Inflammatory macrophage (primary cell): Measurements from ENCODE around the gene PLEKHA1.

ENCODE experiments used
- DNase-seq, 2 donors: peaks; one replicate each; pipeline ENCODE4 v3.0.0-alpha.2; 2020 to 2022

The PLEKHA1 gene

GRCh38 chr10:122462533-122463465 lies 88.3 kb downstream of the PLEKHA1 start:
- peak in 1 of 2 donors; percentile 19 for DNase-seq

- DNase-seq = no peak
These were observed 89.2 kb downstream of the PLEKHA1 start for GRCh38 chr10:122463466-122464249.

DNA sequence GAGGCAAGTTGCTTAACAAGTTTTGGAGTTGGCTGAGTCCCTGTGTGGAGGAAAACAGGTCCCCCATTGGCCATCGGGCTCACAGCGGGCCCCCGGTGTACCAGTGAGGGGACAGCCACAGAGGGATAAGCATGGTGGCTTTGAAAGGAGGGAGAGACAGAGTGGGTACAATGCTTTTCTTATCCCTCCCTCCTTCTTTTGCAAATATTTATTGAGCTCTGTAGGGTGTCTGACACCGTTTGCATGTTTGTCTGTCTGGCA lies 89.7 kb downstream of the PLEKHA1 start:
- no peak for DNase-seq

DNA sequence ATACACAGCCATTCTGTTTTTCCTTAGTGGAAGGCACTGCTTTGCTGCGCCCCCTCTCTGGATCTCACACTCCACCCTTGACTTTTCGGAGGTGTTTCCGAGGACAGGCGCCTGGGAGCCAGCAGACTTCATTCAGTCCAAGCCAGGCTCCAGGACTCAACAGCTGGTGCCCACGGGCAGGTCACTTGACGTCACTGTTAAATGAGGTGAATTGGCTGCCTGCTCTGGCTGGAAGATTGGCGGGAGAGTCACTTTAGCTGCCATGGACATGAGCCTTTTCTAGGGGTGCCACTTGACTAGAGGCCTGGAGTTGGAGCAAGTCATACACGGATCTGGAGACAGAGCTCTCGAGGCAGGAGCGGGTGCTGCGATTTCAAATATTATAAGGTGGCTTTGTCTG lies 90.1 kb downstream of the PLEKHA1 start:
- DNase-seq = no peak

DNA sequence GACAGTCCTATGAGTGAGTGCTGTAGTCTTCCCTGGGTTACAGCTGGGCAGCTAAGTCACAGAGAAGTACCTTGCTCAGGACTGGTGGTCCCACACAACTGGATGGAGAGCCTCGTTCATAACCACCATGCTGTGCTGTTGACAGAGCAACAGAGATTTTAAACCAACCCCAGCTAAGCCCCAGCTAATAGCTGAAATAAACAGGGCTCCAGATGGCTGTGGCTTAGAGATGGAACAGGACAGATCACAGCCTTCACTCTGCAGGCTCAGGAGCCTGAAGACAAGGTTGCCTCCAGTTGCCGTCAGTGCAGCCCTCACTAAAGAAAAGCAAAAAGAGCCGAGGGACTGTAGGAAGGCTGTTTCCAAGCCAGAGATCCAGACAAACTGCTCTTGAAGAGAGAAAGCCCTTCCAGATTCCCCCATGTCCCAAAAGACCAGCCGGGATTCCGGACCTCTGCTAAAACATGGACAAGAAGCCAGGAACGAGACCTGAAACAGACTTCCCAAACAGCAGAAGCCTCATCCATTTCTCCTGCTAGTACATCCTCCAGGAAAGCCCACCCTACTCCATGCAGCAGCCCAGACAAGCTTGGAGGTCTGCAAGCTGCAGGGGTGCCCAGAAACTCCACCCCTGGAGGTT lies 91.0 kb downstream of the PLEKHA1 start:
- no peak for DNase-seq

- DNase-seq = peak; percentile 79 to 81
These were observed 92.5 kb downstream of the PLEKHA1 start for GRCh38 chr10:122466951-122467381.

DNA sequence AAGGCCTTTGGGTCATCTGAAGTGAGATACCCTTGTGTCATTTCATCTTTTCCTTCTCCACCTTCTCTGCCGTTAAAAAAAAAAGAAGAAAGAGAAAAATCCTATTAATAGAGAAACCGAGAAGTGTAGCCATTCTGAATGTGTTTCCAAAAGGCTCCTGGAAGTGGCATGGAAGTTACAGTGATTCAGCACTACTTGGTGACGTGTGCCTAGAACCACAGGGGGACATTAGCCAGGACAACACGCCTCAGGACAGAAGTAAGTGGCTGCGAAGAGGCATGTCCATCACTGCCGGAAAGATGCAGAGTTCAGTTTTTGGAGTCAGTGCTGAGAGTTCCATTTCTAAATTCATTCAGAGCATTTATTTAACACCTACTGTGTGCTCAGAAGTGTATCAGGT lies 93.2 kb downstream of the PLEKHA1 start:
- no peak for DNase-seq

DNA sequence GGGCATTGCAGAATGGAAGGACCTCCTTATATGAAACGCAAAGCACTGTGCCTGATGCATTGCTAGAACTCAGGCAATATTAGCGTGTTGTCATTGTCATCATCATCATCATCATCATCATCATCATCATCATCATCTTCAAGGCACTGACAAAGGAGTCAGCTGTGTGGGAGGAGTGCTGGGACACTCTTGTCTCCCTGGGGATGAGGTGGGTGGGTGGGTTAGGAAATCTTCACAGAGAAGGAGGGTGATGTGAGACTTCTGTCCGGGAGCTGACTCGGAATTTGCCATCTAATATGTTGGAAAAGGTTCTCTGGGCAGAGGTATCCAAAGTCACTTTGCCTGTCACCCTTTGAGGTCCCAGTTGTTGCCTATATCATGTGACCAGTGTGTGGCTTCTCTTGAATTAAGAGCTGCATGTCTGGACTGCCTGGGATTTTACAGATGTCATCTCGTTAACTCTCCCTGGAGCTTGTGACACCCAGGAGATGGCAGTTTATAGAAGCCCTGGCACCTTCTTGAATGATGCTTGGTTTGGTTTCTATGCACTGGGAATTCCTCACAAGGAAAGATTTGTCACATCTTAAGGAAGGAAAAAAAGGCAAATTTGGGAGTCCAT lies 93.9 kb downstream of the PLEKHA1 start:
- peak in 1 of 2 donors; percentile 26 for DNase-seq

- peak; percentile 79 to 93 for DNase-seq
These were observed 94.6 kb downstream of the PLEKHA1 start for GRCh38 chr10:122468926-122469781.

- no peak for DNase-seq
These were observed 95.3 kb downstream of the PLEKHA1 start for GRCh38 chr10:122469848-122470247.

DNA sequence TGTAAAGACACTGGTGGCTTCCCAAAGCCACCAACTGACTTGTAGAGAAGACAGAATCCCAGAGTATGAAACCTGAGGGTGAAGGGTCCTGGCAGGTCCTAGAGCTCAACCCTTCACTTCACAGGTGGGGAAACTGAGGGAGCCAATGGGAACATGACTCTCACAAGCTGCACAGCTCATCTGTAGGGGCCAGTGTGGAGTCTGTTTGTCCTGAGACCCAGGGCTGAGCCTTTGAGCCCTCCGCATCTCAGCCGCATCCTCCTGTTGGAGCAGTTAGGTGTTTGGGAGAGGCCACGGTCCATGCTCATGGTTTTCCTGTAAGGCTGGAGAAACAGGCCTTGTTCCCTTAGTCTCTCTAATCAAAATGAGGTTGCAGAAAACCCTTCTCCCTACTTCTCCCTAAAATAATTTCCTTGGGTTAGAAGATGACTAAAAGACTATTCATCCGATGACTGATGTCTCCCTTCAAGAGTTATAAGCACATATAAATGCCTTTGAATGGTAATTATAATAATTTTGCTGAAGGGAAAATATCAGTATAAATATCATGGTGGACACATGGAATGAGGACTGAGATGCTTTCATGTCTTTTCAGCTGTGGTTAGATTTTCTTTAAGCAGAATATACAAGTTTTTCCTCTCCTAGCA lies 97.1 kb downstream of the PLEKHA1 start:
- DNase-seq = no peak

GRCh38 chr10:122473116-122473515 lies 98.6 kb downstream of the PLEKHA1 start:
- no peak for DNase-seq

GRCh38 chr10:122474131-122474818 lies 99.8 kb downstream of the PLEKHA1 start:
- peak in 1 of 2 donors; percentile 19 for DNase-seq

DNA sequence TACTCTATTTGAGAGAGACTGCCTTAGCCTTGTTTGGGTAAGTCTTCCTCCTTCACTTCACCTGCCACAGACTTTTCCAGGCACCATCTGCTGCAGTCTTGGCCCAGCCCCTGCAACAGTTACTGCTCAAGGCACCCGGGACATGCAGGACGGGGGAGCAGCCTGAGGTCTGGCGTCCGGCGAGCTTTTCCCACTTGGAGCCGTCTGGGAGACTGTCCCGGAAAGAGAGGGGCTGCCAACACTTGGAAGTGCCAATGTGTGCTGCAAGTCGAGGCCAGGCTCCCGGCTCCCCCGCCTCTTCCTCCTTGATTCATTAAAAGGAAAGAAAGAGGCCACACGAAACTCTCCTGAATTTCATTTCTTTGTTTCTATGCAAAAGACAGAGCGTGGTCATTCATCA lies 100.6 kb downstream of the PLEKHA1 start:
- no peak for DNase-seq

- no peak for DNase-seq
These were observed 101.3 kb downstream of the PLEKHA1 start for GRCh38 chr10:122475591-122476332.

DNA sequence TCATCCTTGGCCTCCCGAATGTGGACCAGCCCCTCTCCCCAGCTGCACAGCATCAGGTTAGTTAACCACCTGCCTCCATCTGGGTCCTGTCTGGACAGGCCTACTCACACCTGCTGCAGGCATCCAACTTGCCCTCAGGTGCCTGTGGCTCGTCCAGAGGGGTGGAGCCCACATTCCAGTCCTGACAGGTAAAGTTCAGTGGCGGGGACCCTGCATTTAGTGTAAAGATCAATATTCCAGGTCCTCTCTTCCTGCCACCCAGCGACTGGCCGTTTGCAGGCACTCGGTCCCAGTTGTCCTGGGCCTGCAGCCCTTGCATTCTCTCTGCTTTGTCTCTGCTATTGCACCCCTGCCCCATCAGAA lies 101.8 kb downstream of the PLEKHA1 start:
- no peak for DNase-seq

DNA sequence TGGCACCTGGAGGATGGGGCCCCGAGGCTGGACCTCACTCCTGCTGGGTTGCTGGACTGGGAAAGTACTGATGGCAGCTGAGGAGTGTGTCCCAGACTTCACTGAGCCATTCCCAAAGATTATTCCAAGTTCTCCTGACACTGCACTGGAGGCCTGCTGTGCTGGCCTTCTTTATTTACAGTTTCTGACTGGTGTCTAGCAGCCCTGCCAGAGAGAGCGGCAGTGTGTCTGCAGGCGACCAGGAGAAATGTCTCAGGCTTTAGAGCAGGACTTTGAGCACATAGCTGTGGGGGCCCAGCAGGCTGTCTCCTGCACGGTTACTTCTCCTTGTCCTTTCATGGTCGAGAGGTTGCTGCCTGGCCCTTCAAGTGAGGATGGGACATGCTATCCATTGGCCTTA lies 102.9 kb downstream of the PLEKHA1 start:
- DNase-seq = no peak

DNA sequence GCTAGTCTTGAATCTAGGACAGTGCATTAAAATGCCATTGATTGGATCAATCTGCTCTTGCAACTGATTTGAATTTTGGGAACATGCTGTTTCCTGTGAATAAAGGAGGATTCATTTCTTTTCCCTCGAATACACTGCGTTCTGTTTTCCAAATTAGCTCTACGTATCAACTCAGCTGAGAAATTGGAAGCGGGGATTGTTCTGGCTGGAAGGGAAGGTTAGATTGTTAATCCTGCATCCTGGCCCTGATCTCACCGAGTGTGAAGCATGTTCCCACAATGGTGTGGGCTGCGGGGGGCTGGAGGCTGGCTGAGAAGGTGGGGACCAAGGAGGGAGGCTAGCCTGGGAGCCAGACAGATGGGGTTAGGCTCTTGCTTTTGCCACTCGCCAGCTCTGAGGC lies 104.5 kb downstream of the PLEKHA1 start:
- DNase-seq = no peak

DNA sequence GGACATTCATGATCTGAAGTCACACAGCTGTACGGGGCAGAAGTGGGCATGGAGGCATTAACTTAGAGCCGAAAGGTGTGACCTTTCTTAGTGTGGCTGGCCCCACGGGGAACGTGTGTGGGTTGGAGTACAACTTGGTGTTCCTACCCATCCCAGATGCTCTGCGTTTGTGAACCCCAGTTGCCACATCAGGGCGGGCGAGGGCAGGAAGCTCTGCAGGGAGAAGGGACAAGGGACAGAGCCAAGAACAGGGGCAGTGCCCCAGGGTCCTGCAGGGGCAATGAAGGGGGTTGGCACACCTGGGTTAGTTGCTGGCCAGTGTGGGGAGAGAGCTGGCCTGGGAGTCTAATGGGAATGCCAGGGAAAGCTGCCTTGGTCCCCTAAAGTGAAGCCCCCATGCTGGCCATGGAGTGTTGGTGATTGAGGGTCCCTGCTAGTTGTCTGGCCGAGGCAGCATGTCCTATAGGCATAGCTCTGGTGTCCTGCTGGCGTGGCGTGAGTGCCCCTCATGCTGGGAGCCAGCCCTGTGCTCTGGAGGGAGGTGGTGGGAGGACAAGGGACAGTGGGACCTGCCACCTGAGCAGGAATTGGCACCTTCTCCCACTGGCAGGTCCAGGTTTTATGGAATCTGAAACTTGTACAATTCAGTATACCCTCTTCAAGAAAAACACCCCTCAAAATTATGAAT lies 105.8 kb downstream of the PLEKHA1 start:
- no peak for DNase-seq
